ENCODE results near the gene KRTAP10-12. TPM values are rescaled to one million over a fixed set of nuclear protein-coding genes. Genes with fewer than 3 reads are reported as not detected.
"Not testable (repeated sequence)": the region's sequence is repeated elsewhere in the genome, so short reads cannot be mapped to it uniquely, and the experiment has no call there.

The KRTAP10-12 gene
- total RNA-seq: not detected

- peaks cover 36% of the 10 kb centered on the region for H3K27me3 Mint-ChIP-seq (ENCODE audit: low read depth)
- CTCF ChIA-PET: interaction anchor here (0.6 kb wide), 1 partner anchor 1344 kb away, joined by 4 read pairs; no protein-coding TSS in a partner anchor
Measured at GRCh38 chr21:44697172-44697810, at the start of gene KRTAP10-12. Gene KRTAP10-12 (plus strand): TSS chr21:44697172. CDS start chr21:44697202, 30 bp downstream.

GRCh38 chr21:44647222-44647552 is 49.8 kb upstream of the KRTAP10-12 start:
- intact Hi-C loops (cut with micrococcal nuclease): no loop called here
- H3K9me3 Mint-ChIP-seq: peaks cover 24% of the 10 kb centered on the region
- DNase-seq: no peak
- no peaks in the 10 kb centered on the region for H3K27me3 Mint-ChIP-seq (ENCODE audit: low read depth)
- H3K4me3 Mint-ChIP-seq: no peak overlapping the region
- no peak overlapping the region for H3K27ac Mint-ChIP-seq
- H3K4me1 Mint-ChIP-seq (ENCODE audit: low read depth): peaks cover 6% of the 10 kb centered on the region
- peaks cover 9% of the 10 kb centered on the region for H3K36me3 Mint-ChIP-seq (ENCODE audit: low read depth)
- CTCF ChIA-PET: no interaction called here

More at GRCh38 chr21:44697172-44697810, at the start of gene KRTAP10-12:
- intact Hi-C loops (cut with micrococcal nuclease); H3K4me1 Mint-ChIP-seq (ENCODE audit: low read depth); H3K36me3 Mint-ChIP-seq (ENCODE audit: low read depth); DNase-seq; H3K9me3 Mint-ChIP-seq; H3K27ac Mint-ChIP-seq; H3K4me3 Mint-ChIP-seq: not testable (repeated sequence)

DNA sequence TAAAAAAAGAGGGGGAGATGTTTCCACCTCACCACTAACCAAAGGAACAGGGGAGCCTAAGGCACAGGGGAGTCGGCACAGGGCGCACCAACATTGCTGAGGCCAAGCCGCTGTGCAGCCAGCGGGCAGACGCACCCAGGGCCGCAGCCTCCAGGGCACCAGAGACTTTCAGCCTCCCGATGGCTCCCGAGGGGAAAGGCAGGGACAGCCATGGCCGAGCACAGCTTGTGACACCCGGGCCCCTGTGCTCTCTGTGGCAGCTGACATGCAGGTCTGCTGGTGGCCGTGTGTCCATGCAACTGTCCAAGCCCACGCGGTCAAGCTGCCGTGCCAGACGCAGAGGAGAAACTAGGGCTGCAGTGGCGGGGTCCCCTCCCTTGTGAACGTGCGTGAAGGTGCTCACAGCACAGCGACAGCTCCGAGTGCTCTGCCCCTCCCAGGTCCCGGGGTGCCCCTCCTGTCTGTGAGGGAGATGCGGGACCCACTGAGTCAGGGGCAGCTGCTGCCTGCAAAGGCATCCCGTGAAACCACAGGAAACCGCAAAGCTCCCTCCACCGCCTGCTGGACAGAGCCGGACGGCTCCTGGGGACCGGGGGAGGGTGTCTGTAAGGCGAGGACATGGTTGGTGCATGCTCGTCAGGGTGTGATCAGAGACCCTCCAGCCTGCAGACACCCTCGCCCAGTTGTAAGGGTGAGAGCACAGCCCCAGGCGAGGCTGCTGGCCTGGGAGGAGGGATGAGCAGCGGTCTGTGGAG is 48.2 kb upstream of the KRTAP10-12 start:
- DNase-seq: no peak
- CTCF ChIA-PET: interaction anchor here (1.2 kb wide), 1 partner anchor 9 kb away, joined by 3 read pairs; the partner anchor contains the start of gene KRTAP12-3
- peaks cover 9% of the 10 kb centered on the region for H3K4me1 Mint-ChIP-seq (ENCODE audit: low read depth)
- H3K9me3 Mint-ChIP-seq: peaks cover 16% of the 10 kb centered on the region
- H3K36me3 Mint-ChIP-seq (ENCODE audit: low read depth): peaks cover 9% of the 10 kb centered on the region
- intact Hi-C loops (cut with micrococcal nuclease): no loop called here
- no peak overlapping the region for H3K4me3 Mint-ChIP-seq
- H3K27me3 Mint-ChIP-seq (ENCODE audit: low read depth): no peaks in the 10 kb centered on the region
- H3K27ac Mint-ChIP-seq: no peak overlapping the region

DNA sequence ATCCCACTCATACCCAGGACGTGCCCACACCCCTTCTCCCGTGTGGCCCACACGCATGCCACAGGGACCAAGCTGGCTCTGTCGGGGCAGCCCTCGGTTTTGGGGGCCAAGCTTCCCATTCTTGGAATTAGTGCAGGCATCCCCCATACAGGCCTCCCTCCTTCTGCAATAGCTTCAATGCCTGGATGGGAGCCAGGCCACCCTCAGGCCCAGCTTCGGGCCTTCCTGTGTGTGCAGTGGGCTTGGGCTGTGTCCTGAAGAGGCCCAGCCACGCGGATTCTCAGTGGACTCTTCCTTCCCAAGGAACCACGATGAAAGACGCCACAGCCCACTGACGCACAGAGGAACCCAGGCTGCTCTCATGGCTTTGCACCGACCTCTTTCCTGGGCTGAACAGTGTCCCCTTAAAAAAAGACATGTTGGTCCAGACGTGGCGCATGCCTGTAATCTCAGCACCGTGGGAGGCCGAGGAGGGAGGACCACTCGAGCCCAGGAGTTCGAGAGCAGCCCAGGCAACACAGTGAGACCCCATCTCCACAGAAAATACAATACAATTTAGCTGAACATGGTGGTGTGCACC is 47.4 kb upstream of the KRTAP10-12 start:
- Mint-ChIP-seq H3K27me3 (ENCODE audit: low read depth) (no peaks in the 10 kb centered on the region), H3K27ac (no peak overlapping the region), H3K4me3 (no peak overlapping the region), H3K4me1 (ENCODE audit: low read depth) (peaks cover 16% of the 10 kb centered on the region), H3K9me3 (peaks cover 10% of the 10 kb centered on the region), H3K36me3 (ENCODE audit: low read depth) (peaks cover 4% of the 10 kb centered on the region)
- CTCF ChIA-PET: interaction anchor here (1.2 kb wide), 1 partner anchor 8 kb away, joined by 3 read pairs; the partner anchor contains the start of gene KRTAP12-3
- intact Hi-C loops (cut with micrococcal nuclease): no loop called here
- no peak for DNase-seq

DNA sequence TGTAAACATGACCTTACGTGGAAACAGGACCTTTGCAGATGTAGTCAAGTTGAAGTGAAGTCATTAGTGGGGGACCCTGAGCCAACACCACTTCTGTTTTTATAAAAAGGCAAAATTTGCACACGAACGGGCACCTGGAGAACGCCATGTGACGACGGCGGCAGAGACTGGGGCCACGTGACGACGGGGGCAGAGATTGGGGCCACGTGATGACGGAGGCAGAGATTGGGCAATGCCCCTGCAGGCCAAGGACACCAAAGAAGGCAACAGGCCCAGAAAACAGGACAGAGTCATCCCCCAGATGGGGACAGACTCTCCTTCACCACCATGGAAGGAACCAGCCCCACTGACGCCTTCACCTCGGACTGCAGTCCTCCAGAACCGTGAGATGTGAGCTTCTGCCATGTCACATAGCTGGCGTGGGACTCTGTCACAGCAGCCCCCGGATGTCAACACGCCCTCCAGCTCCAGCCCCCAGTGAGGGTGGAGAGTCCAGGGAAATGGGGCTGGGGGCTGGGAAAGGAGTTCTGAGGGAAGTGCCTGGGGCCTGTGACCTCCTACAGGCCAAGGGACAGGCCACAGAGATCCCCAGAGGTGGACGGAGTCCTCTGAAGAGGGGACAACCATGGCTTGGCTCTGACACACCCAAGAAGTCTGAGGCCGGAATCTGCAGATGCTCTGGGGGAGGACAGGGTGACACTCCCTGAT is 46.6 kb upstream of the KRTAP10-12 start:
- CTCF ChIA-PET: no interaction called here

DNA sequence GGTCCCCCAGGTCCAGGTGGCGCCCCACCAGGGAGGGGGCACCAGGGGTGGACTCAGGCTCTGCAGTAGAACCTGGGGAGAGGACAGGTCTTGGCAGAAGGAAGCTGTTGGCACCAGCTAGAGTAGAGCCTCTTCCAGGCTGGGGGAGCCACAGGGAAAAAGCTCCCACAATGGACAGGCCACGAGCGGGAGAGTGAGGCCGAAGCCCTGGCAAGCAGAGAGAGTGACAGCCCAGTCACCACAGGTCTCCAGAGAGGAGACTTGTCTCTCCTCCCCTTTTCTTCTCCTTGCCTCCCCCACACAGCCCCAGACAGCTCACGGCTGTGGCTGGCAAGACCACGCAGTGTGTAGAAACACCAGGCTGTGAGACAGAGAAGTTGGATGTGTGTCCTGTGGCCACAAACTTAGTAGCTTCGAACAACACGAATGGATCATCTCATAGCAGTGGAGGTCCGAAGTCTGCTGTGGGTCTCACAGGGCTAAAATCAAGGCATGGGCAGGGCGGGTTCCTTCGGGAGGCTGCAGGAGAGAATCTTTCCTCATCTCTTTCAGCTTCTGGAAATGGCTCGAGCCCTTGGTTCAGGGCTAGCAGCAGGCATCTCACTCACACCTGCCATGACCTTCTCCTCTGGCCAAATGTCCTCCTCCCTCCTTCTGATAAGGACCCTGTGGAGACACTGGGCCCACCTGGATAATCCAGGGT is 45.8 kb upstream of the KRTAP10-12 start:
- Mint-ChIP-seq H3K4me3 (no peak overlapping the region), H3K9me3 (peaks cover 13% of the 10 kb centered on the region), H3K4me1 (ENCODE audit: low read depth) (peaks cover 25% of the 10 kb centered on the region), H3K27me3 (ENCODE audit: low read depth) (no peaks in the 10 kb centered on the region), H3K27ac (no peak overlapping the region), H3K36me3 (ENCODE audit: low read depth) (peaks cover under 1% of the 10 kb centered on the region)
- CTCF ChIA-PET: no interaction called here
- intact Hi-C loops (cut with micrococcal nuclease): no loop called here
- no peak for DNase-seq

More for the DNA sequence above, 46.6 kb upstream of the KRTAP10-12 start:
- Mint-ChIP-seq H3K4me1 (ENCODE audit: low read depth) (peaks cover 25% of the 10 kb centered on the region), H3K36me3 (ENCODE audit: low read depth) (no peaks in the 10 kb centered on the region), H3K9me3 (peaks cover 7% of the 10 kb centered on the region), H3K27ac (no peak overlapping the region), H3K27me3 (ENCODE audit: low read depth) (no peaks in the 10 kb centered on the region), H3K4me3 (no peak overlapping the region)
- DNase-seq: no peak
- intact Hi-C loops (cut with micrococcal nuclease): no loop called here

GRCh38 chr21:44653123-44653522 is 43.8 kb upstream of the KRTAP10-12 start:
- no peak overlapping the region for H3K4me3 Mint-ChIP-seq
- no peak overlapping the region for H3K27ac Mint-ChIP-seq
- CTCF ChIA-PET: interaction anchor here (0.6 kb wide), 1 partner anchor 28 kb away, joined by 3 read pairs; no protein-coding TSS in a partner anchor
- intact Hi-C loops (cut with micrococcal nuclease): no loop called here
- no peaks in the 10 kb centered on the region for H3K27me3 Mint-ChIP-seq (ENCODE audit: low read depth)
- peaks cover 34% of the 10 kb centered on the region for H3K4me1 Mint-ChIP-seq (ENCODE audit: low read depth)
- H3K9me3 Mint-ChIP-seq: peaks cover 29% of the 10 kb centered on the region
- peaks cover 7% of the 10 kb centered on the region for H3K36me3 Mint-ChIP-seq (ENCODE audit: low read depth)
- DNase-seq: no peak

DNA sequence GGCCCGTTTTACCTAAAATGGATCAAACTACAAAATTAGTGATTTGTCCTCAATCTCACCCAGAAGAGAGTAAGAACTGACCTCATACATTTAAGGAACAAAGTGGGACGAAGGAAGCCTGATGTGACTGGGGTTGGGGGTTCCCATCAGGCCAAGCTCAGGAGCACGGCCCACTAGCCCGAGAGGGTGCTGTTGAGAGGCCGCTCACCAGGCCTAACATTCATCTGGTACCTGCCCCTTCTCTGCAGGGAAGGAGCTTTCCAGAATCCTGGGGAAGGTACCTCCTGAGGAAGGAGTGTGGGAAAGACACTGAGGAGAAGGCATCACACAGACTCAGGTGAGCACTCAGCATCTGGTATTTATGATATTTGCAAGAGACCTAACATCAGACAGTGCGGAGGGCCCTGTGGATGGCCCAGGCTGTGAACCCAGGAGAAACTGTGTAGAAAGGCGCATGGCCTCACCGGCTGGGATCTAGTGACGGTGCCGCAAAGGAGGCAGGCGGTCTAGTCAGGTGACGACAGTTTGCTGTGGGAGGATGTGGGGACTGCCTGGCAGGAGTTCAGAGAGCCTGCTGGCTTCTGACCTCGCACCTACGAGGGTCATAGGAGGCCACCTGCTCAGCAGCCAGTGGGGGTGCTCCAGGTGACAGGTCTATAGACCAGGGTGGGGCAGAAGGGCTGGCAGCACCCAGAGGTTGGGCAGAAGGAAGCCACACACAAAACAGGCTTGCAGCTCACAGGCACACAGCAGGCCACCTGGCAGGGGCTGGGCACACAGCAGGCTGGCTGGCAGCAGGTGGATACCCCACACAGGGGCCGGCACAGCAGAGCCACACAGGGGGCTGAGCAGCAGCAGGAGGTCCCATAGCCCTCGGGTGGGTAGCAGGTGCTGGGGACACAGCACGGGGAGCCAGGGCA is 43.1 kb upstream of the KRTAP10-12 start:
- DNase-seq: peak; percentile 50
- intact Hi-C loops (cut with micrococcal nuclease): no loop called here
- H3K36me3 Mint-ChIP-seq (ENCODE audit: low read depth): peaks cover 7% of the 10 kb centered on the region
- CTCF ChIA-PET: interaction anchor here (0.6 kb wide), 1 partner anchor 27 kb away, joined by 3 read pairs; no protein-coding TSS in a partner anchor
- no peaks in the 10 kb centered on the region for H3K27me3 Mint-ChIP-seq (ENCODE audit: low read depth)
- peaks cover 42% of the 10 kb centered on the region for H3K4me1 Mint-ChIP-seq (ENCODE audit: low read depth)
- H3K4me3 Mint-ChIP-seq: no peak overlapping the region
- peaks cover 29% of the 10 kb centered on the region for H3K9me3 Mint-ChIP-seq
- no peak overlapping the region for H3K27ac Mint-ChIP-seq

- peaks cover 7% of the 10 kb centered on the region for H3K36me3 Mint-ChIP-seq (ENCODE audit: low read depth)
- CTCF ChIA-PET: no interaction called here
- H3K4me3 Mint-ChIP-seq: no peak within 1 kb of the TSS
- peaks cover 29% of the 10 kb centered on the region for H3K9me3 Mint-ChIP-seq
- no peak for DNase-seq
- intact Hi-C loops (cut with micrococcal nuclease): no loop called here
- no peak within 1 kb of the TSS for H3K27ac Mint-ChIP-seq
- peaks cover 46% of the 10 kb centered on the region for H3K4me1 Mint-ChIP-seq (ENCODE audit: low read depth)
- no peaks in the 10 kb centered on the region for H3K27me3 Mint-ChIP-seq (ENCODE audit: low read depth)
Measured at GRCh38 chr21:44654576-44655175, 42.3 kb upstream of the KRTAP10-12 start, which contains the start of gene KRTAP12-4. Gene KRTAP12-4 (minus strand): TSS chr21:44654659. CDS start chr21:44654614, 45 bp downstream.

GRCh38 chr21:44656868-44657267 is 40.1 kb upstream of the KRTAP10-12 start:
- H3K9me3 Mint-ChIP-seq: peaks cover 29% of the 10 kb centered on the region
- CTCF ChIA-PET: no interaction called here
- H3K36me3 Mint-ChIP-seq (ENCODE audit: low read depth): peaks cover 7% of the 10 kb centered on the region
- H3K4me1 Mint-ChIP-seq (ENCODE audit: low read depth): peaks cover 49% of the 10 kb centered on the region
- H3K27me3 Mint-ChIP-seq (ENCODE audit: low read depth): no peaks in the 10 kb centered on the region
- intact Hi-C loops (cut with micrococcal nuclease): loop anchor here (1.0 kb wide), 1 partner anchor 257 kb away; no protein-coding TSS in a partner anchor
- H3K4me3 Mint-ChIP-seq: no peak overlapping the region
- DNase-seq: no peak
- H3K27ac Mint-ChIP-seq: peak overlapping the region; percentile 6
